K562 (cell line): ENCODE measurements around the gene PEX11B. TPM values are rescaled to one million over a fixed set of nuclear protein-coding genes. Genes with fewer than 3 reads are reported as not detected.

Experiments used
- EGR1 ChIP-seq: fragments of 450-650 bp; conservative IDR thresholded peaks from 2 replicates; pipeline ENCODE4 v1.6.1; 2017; ENCODE audit warnings: mild to moderate bottlenecking
- GATAD2B ChIP-seq: fragments of 450-650 bp; IDR thresholded peaks from 2 replicates; pipeline ENCODE4 v1.6.1; 2017; ENCODE audit warnings: mild to moderate bottlenecking, borderline replicate concordance
- KDM5B ChIP-seq: fragments of 200-600 bp; sonication (generic); IDR thresholded peaks from 2 replicates; pipeline ENCODE4 v1.6.1; 2012; ENCODE audit warnings: low read depth, mild to moderate bottlenecking, moderate library complexity, low read length, control low read depth, inconsistent platforms; ENCODE audit not compliant: insufficient replicate concordance
- MTA1 ChIP-seq: fragments of 450-650 bp; IDR thresholded peaks from 2 replicates; pipeline ENCODE4 v1.6.1; 2017; ENCODE audit warnings: borderline replicate concordance
- RCOR1 ChIP-seq, 2 experiments: IDR thresholded peaks; 2 replicates each; pipeline ENCODE4 v1.6.1; 2012; ENCODE audit warnings: low read depth in 2 of 2, low read length in 2 of 2, borderline replicate concordance in 1 of 2, improper control_type of control experiment in 1 of 2
- SMAD2 ChIP-seq: fragments of 150-350 bp; IDR thresholded peaks from 2 replicates; pipeline ENCODE4 v1.6.1; 2014; ENCODE audit warnings: low read depth, mild to moderate bottlenecking, low read length
- SMARCA4 ChIP-seq: fragments of 450-650 bp; IDR thresholded peaks from 2 replicates; pipeline ENCODE4 v1.6.1; 2016
- SRF ChIP-seq, 2 experiments: fragments of 250-450, 450-650 bp in 1 of 2; sonication (Bioruptor Pico) in 1 of 2; sonication (generic) in 1 of 2; formaldehyde crosslinking; IDR thresholded peaks; 2 replicates each; pipeline versions ENCODE4 v1.5.0 to v1.5.1; 2020 to 2022; ENCODE audit warnings: mild to moderate bottlenecking in 1 of 2, missing genetic modification reagents in 1 of 2
- SUPT5H ChIP-seq: fragments of 450-650 bp; IDR thresholded peaks from 2 replicates; pipeline ENCODE4 v1.6.1; 2016
- TAF1 ChIP-seq: IDR thresholded peaks from 2 replicates; pipeline ENCODE4 v1.6.1; 2011; ENCODE audit warnings: mild to moderate bottlenecking, low read length, moderate library complexity; ENCODE audit not compliant: insufficient read depth, control insufficient read depth, severe bottlenecking; ENCODE audit errors: extremely low read depth
- TRIM28 ChIP-seq: fragments of 450-650 bp; IDR thresholded peaks from 2 replicates; pipeline ENCODE4 v1.6.1; 2017
- UBTF ChIP-seq, 2 experiments: IDR thresholded peaks; 2 replicates each; pipeline ENCODE4 v1.6.1; 2012; ENCODE audit warnings: improper control_type of control experiment in 2 of 2, low read depth in 2 of 2, low read length in 2 of 2, borderline replicate concordance in 1 of 2
- ZBTB11 ChIP-seq, 3 experiments: fragments of 200-800 bp in 1 of 3; fragments of 250-450 bp in 1 of 3; fragments of 450-650 bp in 1 of 3; sonication (Bioruptor Pico) in 1 of 3; sonication (Bioruptor generic) in 1 of 3; formaldehyde crosslinking in 1 of 3; IDR thresholded peaks; 2 replicates each; pipeline versions ENCODE4 v1.6.1 to v1.8.0; 2016 to 2022; ENCODE audit warnings: mild to moderate bottlenecking in 2 of 3, missing genetic modification characterization in 2 of 3, missing compliant biosample characterization in 1 of 3, moderate library complexity in 1 of 3
- ZBTB9 ChIP-seq: fragments of 450-650 bp; formaldehyde crosslinking; IDR thresholded peaks from 2 replicates; pipeline ENCODE4 v1.4.0; 2020; ENCODE audit warnings: mild to moderate bottlenecking, moderate library complexity
- ZKSCAN8 ChIP-seq: fragments of 200-800 bp; sonication (Bioruptor generic); IDR thresholded peaks from 2 replicates; pipeline ENCODE4 v1.6.1; 2016; ENCODE audit warnings: missing genetic modification characterization, missing compliant biosample characterization
- ZNF347 ChIP-seq: fragments of 450-650 bp; formaldehyde crosslinking; IDR thresholded peaks from 2 replicates; pipeline ENCODE4 v1.4.0; 2020; ENCODE audit warnings: low read depth, mild to moderate bottlenecking, moderate library complexity
- ZNF395 ChIP-seq: fragments of 200-800 bp; sonication (Bioruptor generic); IDR thresholded peaks from 2 replicates; pipeline ENCODE4 v1.6.1; 2017; ENCODE audit warnings: missing genetic modification characterization, missing compliant biosample characterization
- polyA plus RNA-seq, 8 experiments: library from polyadenylated mRNA; depleted of rRNA in 4 of 8; stranded (reverse) in 5 of 8; unstranded in 3 of 8; fragments of >200 nt; fragmentation: Nextera tagmentation in 2 of 8; fragmentation: Illumina TruSeq in 1 of 8; extraction: Ambion mirVana in 2 of 8; extraction: Trizol in 1 of 8; gene quantifications; 2 replicates each; pipeline versions ENCODE4 v1.2.1 to v1.2.3, GENCODE V29; 2011 to 2014; ENCODE audit warnings: inconsistent platforms in 1 of 8, missing spikeins in 1 of 8
- total RNA-seq, 7 experiments: library from RNA; depleted of rRNA in 6 of 7; stranded (reverse); fragments of >200 nt in 6 of 7; fragmentation: Illumina TruSeq in 2 of 7; extraction: Trizol in 2 of 7; gene quantifications; 2 replicates each; pipeline versions ENCODE4 v1.2.1 to v1.2.3, GENCODE V29; 2011 to 2021; ENCODE audit warnings: low replicate concordance in 1 of 7

PEX11B gene
- total and polyA plus RNA-seq, 9 of the 15 experiments (the other 6 are each of a cell fraction or from before 2014, with no cell fraction given): 13.2 to 60.0 (median 21.7) TPM

- peak; percentile 14 for TF ChIP-seq TAF1
- TF ChIP-seq ZNF347: no peak
- TF ChIP-seq UBTF (IDR thresholded peaks at IDR 0.05; ENCODE audit: borderline replicate concordance in 1 of 2, low read depth in 2 of 2, low read length in 2 of 2): peak in 1 of 2 experiments; percentile 53; a peak in 1 of 4 replicates
- peak in 1 of 2 experiments; percentile 90; a peak in 2 of 4 replicates for TF ChIP-seq SRF (CRISPR knock-in tag; IDR thresholded peaks at IDR 0.05)
- peak; percentile 23; the same call in 1 of the 2 replicates for TF ChIP-seq EGR1
- 0 out of 2 replicates have a peak, but pooled peaks have one; percentile 36 for TF ChIP-seq SMARCA4
- TF ChIP-seq GATAD2B: 0 out of 2 replicates have a peak, but pooled peaks have one; percentile 65
- peak; percentile 82 for TF ChIP-seq KDM5B
- TF ChIP-seq ZBTB9: no peak
- no peak for TF ChIP-seq ZKSCAN8 (CRISPR knock-in tag)
- TF ChIP-seq SUPT5H: peak; percentile 51; the same call in 1 of the 2 replicates
- TF ChIP-seq TRIM28: no peak
- peak; percentile 25; the same call in 1 of the 2 replicates for TF ChIP-seq MTA1
- TF ChIP-seq SMAD2: no peak
- TF ChIP-seq ZNF395: no peak
- TF ChIP-seq RCOR1 (IDR thresholded peaks at IDR 0.05; ENCODE audit: borderline replicate concordance in 1 of 2, low read depth in 2 of 2, low read length in 2 of 2): peak in 1 of 2 experiments; percentile 4; a peak in 1 of 4 replicates
- no peak for TF ChIP-seq ZBTB11 (CRISPR knock-in tag; IDR thresholded peaks at IDR 0.05)
Observed at GRCh38 chr1:145957443-145958319, 39.2 kb upstream of the PEX11B start, which contains the start of gene LIX1L (continued).
